GM23248 (cell line): ENCODE data around the gene WASHC1. TPM values are rescaled to one million over a fixed set of nuclear protein-coding genes. Genes with fewer than 3 reads are reported as not detected.
"Not testable (repeated sequence)": the region's sequence is repeated elsewhere in the genome, so short reads cannot be mapped to it uniquely, and the experiment has no call there.

Experiments
- DNase-seq: peaks from one replicate; pipeline ENCODE4 v3.0.0-alpha.2; 2015
- H2AFZ ChIP-seq: fragments of 200-600 bp; sonication (generic); 2 replicates; pipeline ENCODE4 v1.6.1; 2016; ENCODE audit warnings: antibody characterized with exemption
- H3F3A ChIP-seq: fragments of 200-600 bp; sonication (generic); 2 replicates; pipeline ENCODE4 v1.6.1; 2016; ENCODE audit warnings: mild to moderate bottlenecking, antibody characterized with exemption, mixed run types; ENCODE audit not compliant: insufficient read depth
- H3K27ac ChIP-seq: fragments of 200-600 bp; sonication (generic); 2 replicates; pipeline ENCODE4 v1.5.1; 2016; ENCODE audit warnings: mild to moderate bottlenecking
- H3K27me3 ChIP-seq: fragments of 200-600 bp; sonication (generic); replicated peaks from 2 replicates; pipeline ENCODE4 v1.6.1; 2016; ENCODE audit warnings: mild to moderate bottlenecking; ENCODE audit not compliant: insufficient read depth
- H3K36me3 ChIP-seq: fragments of 200-600 bp; sonication (generic); 2 replicates; pipeline ENCODE4 v1.6.1; 2016; ENCODE audit warnings: low read depth, mild to moderate bottlenecking
- H3K4me1 ChIP-seq: fragments of 200-600 bp; sonication (generic); 2 replicates; pipeline ENCODE4 v1.6.1; 2016; ENCODE audit warnings: mild to moderate bottlenecking; ENCODE audit not compliant: insufficient read depth
- H3K4me2 ChIP-seq: fragments of 200-600 bp; sonication (generic); one replicate; pipeline ENCODE4 v1.6.1; 2016; ENCODE audit warnings: mild to moderate bottlenecking; ENCODE audit not compliant: unreplicated experiment
- H3K4me3 ChIP-seq: fragments of 200-600 bp; sonication (generic); 2 replicates; pipeline ENCODE4 v1.5.1; 2016; ENCODE audit warnings: mild to moderate bottlenecking
- H3K79me2 ChIP-seq: fragments of 200-600 bp; sonication (generic); 2 replicates; pipeline ENCODE4 v1.6.1; 2016; ENCODE audit warnings: mild to moderate bottlenecking; ENCODE audit not compliant: insufficient read depth
- H3K9ac ChIP-seq: fragments of 200-600 bp; sonication (generic); 2 replicates; pipeline ENCODE4 v1.6.1; 2016; ENCODE audit warnings: mild to moderate bottlenecking
- H3K9me2 ChIP-seq: fragments of 200-600 bp; sonication (generic); 2 replicates; pipeline ENCODE4 v1.6.1; 2016; ENCODE audit warnings: mixed run types, mild to moderate bottlenecking, moderate library complexity; ENCODE audit not compliant: insufficient read depth
- H3K9me3 ChIP-seq: fragments of 200-600 bp; sonication (generic); one replicate; pipeline ENCODE4 v1.6.1; 2017; ENCODE audit warnings: low read depth
- H4K20me1 ChIP-seq: fragments of 200-600 bp; sonication (generic); 2 replicates; pipeline ENCODE4 v1.6.0; 2016; ENCODE audit not compliant: insufficient read depth
- WGBS, 2 experiments: methylation state at CpG; one replicate each; pipeline ENCODE4 v1.1.6; 2015 to 2017; ENCODE audit warnings: low lambda C conversion rate in 2 of 2, low coverage in 1 of 2; ENCODE audit errors: missing lambda C conversion rate in 2 of 2; 5-methylcytosine and 5-hydroxymethylcytosine counted together
- in situ Hi-C: fragments of 300-500 bp; cut with MboI; formaldehyde crosslinking; loops from 2 replicates; pipeline ENCODE4 v1.15.0; 2020
- polyA plus RNA-seq: library from polyadenylated mRNA; unstranded; fragments of >200 nt; fragmentation: Nextera tagmentation; extraction: Ambion mirVana; gene quantifications from 2 replicates; pipeline ENCODE4 v1.2.1, GENCODE V29; 2016
- total RNA-seq: library from RNA; depleted of rRNA; stranded (reverse); fragments of >200 nt; shearing (Covaris generic); gene quantifications from 2 replicates; pipeline ENCODE4 v1.2.3, GENCODE V29; 2014; rRNA removed

Gene WASHC1
- total and polyA plus RNA-seq, 2 experiments from 2014 or later: 3.1 to 9.0 TPM

DNA sequence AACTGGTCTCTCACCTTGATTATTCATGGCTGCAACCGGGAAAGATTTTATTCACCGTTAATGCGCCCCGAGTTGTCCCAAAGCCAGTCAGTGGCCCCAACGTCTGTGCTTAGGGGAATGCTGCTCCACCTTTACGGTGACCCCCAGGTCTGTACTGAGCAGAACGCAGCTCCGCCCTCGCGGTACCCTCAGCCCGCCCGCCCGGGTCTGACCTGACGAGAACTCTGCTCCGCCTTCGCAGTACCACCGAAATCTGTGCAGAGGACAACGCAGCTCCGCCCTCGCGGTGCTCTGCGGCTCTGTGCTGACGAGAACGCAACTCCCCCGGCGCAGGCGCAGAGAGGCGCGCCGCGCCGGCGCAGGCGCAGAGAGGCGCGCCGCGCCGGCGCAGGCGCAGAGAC is 18.6 kb downstream of the WASHC1 start:
- H3K4me2 ChIP-seq, H3K9me2 ChIP-seq, H3K27me3 ChIP-seq, H3K4me3 ChIP-seq, H4K20me1 ChIP-seq, H3K27ac ChIP-seq, H2AFZ ChIP-seq, H3K36me3 ChIP-seq, H3K4me1 ChIP-seq, in situ Hi-C loops, H3K9ac ChIP-seq, H3F3A ChIP-seq, H3K79me2 ChIP-seq, H3K9me3 ChIP-seq: not testable (repeated sequence)
- peak; percentile 23 for DNase-seq
- 78 to 84% methylated on average over 20 to 41 of the region's 41 CpGs for WGBS, 2 experiments

- not testable (repeated sequence) for H3K4me3 ChIP-seq
- 90% methylated on average over 2 to 12 of the region's 13 CpGs for WGBS, 2 experiments
- peak; percentile 9 for DNase-seq
Observed at GRCh38 chr9:10207-10606, 19.0 kb downstream of the WASHC1 start.

More at GRCh38 chr9:10207-10606, 19.0 kb downstream of the WASHC1 start:
- H3K79me2 ChIP-seq, H3K27ac ChIP-seq, H3K4me1 ChIP-seq, H4K20me1 ChIP-seq, H3K9ac ChIP-seq, H3K9me3 ChIP-seq, H3K9me2 ChIP-seq, H3K27me3 ChIP-seq, in situ Hi-C loops, H3K4me2 ChIP-seq, H2AFZ ChIP-seq, H3K36me3 ChIP-seq, H3F3A ChIP-seq: not testable (repeated sequence)

Other genes starting within 250 kb of the WASHC1 start
- gene FOXD4, start 89.0 kb upstream of the WASHC1 start, total RNA-seq: 0.63 TPM in 1 of 2 replicates, not detected in the other
- 0.09 and 0.15 TPM in 2 replicates for gene FOXD4, start 89.0 kb upstream of the WASHC1 start, polyA plus RNA-seq
- 34.4 and 45.3 TPM in 2 replicates for gene ZNG1A, start 149.6 kb upstream of the WASHC1 start, total RNA-seq
- gene ZNG1A, start 149.6 kb upstream of the WASHC1 start, polyA plus RNA-seq: 78.9 and 79.8 TPM in 2 replicates
- gene DOCK8, start 185.4 kb upstream of the WASHC1 start, total RNA-seq: not detected in 2 replicates
- not detected in 2 replicates for gene DOCK8, start 185.4 kb upstream of the WASHC1 start, polyA plus RNA-seq